Inferior parietal cortex (tissue), 1 donor: ENCODE measurements around the gene TMEM204.
A peak's percentile ranks its signal among the peaks of the same experiment; 100 is the strongest.

Experiments used
- DNase-seq: peaks from one replicate; pipeline ENCODE4 v3.0.0-alpha.2; 2016; ENCODE audit errors: extremely low spot score

The TMEM204 gene

GRCh38 chr16:1533443-1533951, at the start of gene TMEM204:
Gene TMEM204, plus strand, starts transcription at chr16:1533666. Its CDS starts 610 bp downstream, at chr16:1534276.
- no peak for DNase-seq

GRCh38 chr16:1485847-1486496, 47.5 kb upstream of the TMEM204 start:
- DNase-seq, result no peak

GRCh38 chr16:1486551-1487390, 46.7 kb upstream of the TMEM204 start:
- no peak for DNase-seq

GRCh38 chr16:1487395-1488053, 45.9 kb upstream of the TMEM204 start:
- no peak for DNase-seq

GRCh38 chr16:1488054-1488601, 45.3 kb upstream of the TMEM204 start:
- DNase-seq, result no peak

- DNase-seq, result no peak
Observed at GRCh38 chr16:1488619-1489018, 44.8 kb upstream of the TMEM204 start, which contains the start of gene PTX4. Gene PTX4, minus strand, starts transcription at chr16:1488944. Its CDS starts 35 bp downstream, at chr16:1488909.

GRCh38 chr16:1489077-1489476, 44.4 kb upstream of the TMEM204 start:
- DNase-seq, result no peak

- no peak for DNase-seq
Observed at GRCh38 chr16:1491327-1491726, 42.1 kb upstream of the TMEM204 start.

- no peak for DNase-seq
Observed at GRCh38 chr16:1492082-1492922, 41.2 kb upstream of the TMEM204 start.

- peak; percentile 79 for DNase-seq
Observed at GRCh38 chr16:1492923-1493745, 40.3 kb upstream of the TMEM204 start, which contains the start of gene TELO2. Gene TELO2, plus strand, starts transcription at chr16:1493360. Its CDS starts 922 bp downstream, at chr16:1494282.

- no peak for DNase-seq
Observed at GRCh38 chr16:1493746-1494094, 39.7 kb upstream of the TMEM204 start.

- no peak for DNase-seq
Observed at GRCh38 chr16:1494129-1494640, 39.3 kb upstream of the TMEM204 start.

- no peak for DNase-seq
Observed at GRCh38 chr16:1494711-1495110, 38.8 kb upstream of the TMEM204 start.

GRCh38 chr16:1495211-1495888, 38.1 kb upstream of the TMEM204 start:
- no peak for DNase-seq

GRCh38 chr16:1495889-1496262, 37.6 kb upstream of the TMEM204 start:
- DNase-seq, result no peak

- no peak for DNase-seq
Observed at GRCh38 chr16:1496464-1496863, 37.0 kb upstream of the TMEM204 start.

- no peak for DNase-seq
Observed at GRCh38 chr16:1497014-1497598, 36.4 kb upstream of the TMEM204 start.

GRCh38 chr16:1498899-1499676, 34.4 kb upstream of the TMEM204 start:
- no peak for DNase-seq
